HG03196 (cell line): Measurements from ENCODE around the gene SLC66A2.

Experiments
- ATAC-seq: cut with Tn5 transposase; IDR thresholded peaks from one replicate; pipeline ENCODE4 v1.9.1; 2021; ENCODE audit not compliant: unreplicated experiment

The SLC66A2 gene

GRCh38 chr18:79921984-79922965 lies 29.2 kb downstream of the SLC66A2 start:
- no peak for ATAC-seq

DNA sequence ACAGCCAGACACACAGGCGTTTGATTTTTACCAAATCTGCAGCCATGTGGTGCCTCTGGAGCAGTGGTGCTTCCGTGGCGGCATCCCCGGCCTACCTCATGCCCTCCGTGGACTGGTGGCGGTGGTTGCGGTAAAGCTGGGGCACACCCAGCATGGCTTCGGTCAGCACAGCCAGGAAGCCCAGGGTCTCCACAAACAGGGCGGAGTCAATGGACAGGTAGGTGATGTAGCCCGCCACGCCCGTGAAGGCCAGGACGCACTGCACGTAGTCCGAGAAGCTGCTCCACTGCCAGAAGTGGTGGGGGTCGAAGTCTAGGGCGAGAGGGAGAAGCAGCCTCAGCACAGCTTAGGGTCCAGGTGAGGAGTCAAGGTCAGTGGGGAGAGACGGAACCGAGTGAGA lies 32.4 kb downstream of the SLC66A2 start:
- ATAC-seq, result no peak

DNA sequence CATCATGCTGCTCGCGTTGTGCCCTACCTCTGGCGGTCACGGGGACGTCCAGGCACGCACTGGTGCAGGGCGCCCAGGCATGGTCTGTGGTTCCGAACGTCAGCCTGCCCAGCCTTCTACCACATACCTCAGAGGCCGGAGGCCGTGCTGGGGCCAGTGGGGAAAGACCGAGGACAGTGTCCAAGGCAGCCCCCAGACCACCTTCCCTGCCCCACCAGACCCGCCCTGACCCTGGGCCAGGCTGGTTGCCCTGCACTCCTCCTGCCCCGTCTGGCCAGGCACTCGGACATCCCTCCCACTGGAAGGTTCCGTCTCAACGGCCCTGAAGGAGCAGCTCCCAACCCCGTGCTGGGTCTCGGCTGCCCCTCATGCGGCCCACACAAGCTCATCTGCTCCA lies 32.8 kb downstream of the SLC66A2 start:
- no peak for ATAC-seq

DNA sequence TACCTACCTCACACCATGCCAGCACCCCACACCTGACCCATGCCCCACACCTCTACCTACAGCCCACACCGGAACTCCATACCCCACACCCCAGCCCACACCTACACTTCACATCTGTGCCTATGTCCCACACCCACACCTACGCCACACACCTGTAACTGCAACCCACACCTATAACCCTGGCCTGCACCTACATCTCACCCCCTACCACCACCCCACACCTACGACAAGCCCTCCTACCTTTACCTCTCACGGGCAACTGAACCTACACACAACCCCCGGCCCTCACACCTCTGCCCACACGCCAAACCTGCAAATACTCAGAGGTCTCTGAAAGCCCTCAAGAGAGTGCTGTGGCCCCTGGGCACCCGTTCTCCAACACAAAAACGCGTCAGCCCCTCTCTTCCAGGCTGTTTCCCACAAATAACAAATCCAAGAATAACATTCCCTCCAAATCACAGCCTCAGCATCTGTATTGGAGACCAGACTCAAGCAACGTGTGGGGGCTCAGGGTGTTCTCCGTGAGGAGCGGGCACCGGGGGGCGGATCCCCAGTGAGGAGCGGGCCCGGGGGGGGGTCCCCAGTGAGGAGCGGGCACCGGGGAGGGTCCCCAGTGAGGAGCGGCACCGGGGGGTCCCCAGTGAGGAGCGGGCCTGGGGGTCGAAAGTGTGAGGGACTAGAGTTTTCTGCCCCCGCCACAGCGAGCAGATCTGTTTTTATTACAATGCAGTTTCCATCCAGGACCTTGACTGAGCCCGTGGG lies 33.4 kb downstream of the SLC66A2 start:
- no peak for ATAC-seq

DNA sequence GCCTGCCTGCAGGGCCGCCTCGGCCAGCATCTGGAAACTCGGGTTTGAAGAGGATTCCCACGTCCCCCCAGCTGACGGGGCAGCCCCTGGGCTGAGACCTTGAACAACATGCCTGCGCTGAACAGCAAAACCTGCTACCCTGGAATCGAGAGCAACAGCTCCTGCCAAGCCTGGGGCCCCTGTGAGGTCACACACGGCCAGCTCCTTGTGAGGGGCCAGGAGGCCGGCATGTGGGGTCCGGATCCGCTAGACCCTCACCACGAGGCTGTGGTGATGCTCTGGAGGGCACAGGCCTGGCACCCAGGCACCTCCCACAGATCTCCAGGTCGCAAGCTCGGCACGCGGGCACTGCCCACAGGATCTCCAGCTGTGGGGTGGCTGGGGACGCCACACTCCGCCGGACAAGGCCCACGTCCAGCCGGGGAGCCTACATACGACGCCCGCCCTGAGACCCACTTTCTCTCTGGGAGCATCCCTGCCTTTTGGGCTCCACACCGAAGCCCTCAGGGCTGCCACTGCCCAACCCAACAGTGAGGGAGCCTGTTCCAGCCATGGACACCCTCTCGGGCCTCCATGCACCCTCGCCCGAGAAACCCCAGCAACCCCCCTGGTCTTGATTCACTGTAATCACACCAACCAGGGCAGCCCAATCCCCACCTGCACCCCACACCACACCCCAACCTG lies 34.1 kb downstream of the SLC66A2 start:
- no peak for ATAC-seq

GRCh38 chr18:79916546-79917168 lies 34.8 kb downstream of the SLC66A2 start:
- no peak for ATAC-seq

DNA sequence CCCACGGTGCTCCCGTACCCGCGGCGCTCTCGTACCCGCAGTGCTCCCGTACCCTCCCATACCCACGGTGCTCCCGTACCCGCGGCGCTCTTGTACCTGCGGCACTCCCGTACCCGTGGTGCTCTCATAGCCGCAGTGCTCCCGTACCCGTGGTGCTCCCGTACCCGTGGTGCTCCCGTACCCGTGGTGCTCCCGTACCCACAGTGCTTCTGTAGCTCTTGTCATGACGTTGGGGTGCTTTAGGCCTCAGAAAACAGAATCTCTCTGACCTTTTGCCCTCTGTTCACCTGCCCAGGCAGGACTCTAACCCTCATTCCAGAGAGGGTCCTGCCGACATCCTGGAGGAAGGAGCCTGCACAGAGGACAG lies 35.3 kb downstream of the SLC66A2 start:
- no peak for ATAC-seq

- ATAC-seq, result no peak
Measured at GRCh38 chr18:79915161-79916127, 36.0 kb downstream of the SLC66A2 start.

- ATAC-seq, result no peak
Measured at GRCh38 chr18:79914614-79915160, 36.8 kb downstream of the SLC66A2 start.

GRCh38 chr18:79912994-79913831 lies 38.2 kb downstream of the SLC66A2 start:
- ATAC-seq, result no peak

DNA sequence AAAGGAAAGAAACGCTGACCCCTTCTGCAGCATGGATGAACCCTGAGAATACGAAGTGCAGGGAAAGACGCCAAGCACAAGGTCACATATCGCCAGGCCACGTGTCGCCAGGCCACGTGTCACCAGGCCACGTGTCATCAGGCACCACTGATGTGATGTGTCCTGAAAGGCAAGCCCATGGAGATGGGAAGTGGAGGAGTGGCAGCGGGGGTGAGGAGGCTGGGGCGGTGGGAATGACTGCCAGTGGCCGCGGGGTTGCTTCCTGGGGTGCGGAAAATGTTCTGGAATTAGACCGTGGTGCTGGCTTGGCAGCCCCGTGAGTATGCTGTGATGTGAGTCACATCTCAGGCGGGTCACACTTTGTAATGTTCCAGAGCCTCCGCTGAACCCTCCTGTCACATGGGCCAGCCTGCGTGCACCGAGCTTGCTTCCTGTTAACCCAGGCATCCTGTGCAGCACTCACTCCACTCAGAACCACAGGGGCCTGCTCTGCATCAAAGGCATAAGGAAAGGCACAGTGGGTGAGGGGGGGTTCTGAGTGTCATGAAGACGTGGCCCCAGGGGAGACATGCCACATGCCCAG lies 39.0 kb downstream of the SLC66A2 start:
- ATAC-seq, result no peak

GRCh38 chr18:79911344-79912270 lies 39.8 kb downstream of the SLC66A2 start:
- ATAC-seq, result no peak

- no peak for ATAC-seq
Measured at GRCh38 chr18:79910563-79911343, 40.7 kb downstream of the SLC66A2 start.

DNA sequence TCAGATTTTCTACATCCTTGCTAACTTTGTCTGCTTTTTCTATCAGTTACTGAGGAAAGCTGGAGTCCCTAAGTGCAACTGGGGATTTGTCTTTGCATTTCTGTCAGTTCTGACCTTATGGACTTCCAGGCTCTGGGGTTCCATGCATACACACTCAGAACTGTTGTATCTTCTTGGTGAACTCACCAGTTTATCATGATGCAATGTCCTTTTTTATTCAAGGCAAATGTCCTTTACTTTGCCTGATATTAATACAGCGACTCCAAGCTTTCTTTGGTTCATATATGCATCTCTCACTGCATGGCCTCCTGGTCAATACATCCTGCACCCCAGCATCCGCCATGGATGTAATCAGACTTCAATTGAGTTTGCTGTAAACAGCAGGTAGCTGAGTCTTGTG lies 44.7 kb downstream of the SLC66A2 start:
- ATAC-seq, result no peak

DNA sequence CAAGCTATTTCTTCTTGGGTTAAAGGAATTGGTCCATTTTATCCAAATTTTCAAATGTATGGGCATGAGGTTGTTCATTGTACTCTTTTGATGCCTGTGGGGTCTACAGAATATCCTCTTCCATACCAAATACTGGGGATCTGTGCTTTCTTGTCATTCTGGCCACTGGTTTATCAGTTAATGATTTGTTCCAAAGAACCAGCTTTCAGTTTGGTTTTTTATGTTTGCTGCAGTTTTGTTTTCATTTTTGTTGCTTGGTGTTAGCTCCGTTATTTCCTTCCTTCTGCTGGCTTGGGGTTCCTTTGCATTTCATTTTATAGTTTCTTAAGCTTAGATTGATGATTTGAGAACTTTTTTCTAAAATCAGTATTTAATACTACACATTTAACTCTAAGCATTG lies 45.5 kb downstream of the SLC66A2 start:
- ATAC-seq, result no peak

- ATAC-seq, result no peak
Measured at GRCh38 chr18:79905389-79905911, 46.0 kb downstream of the SLC66A2 start.
